HepG2 (cell line): Measurements from ENCODE around the gene SPATA46.
"Not testable (repeated sequence)": the region's sequence is repeated elsewhere in the genome, so short reads cannot be mapped to it uniquely, and the experiment has no call there.

Experiments
- CREB1 ChIP-seq, 2 experiments: fragments of 450-650 bp in 1 of 2; IDR thresholded peaks; 2 replicates each; pipeline ENCODE4 v1.6.1; 2016 to 2017; ENCODE audit warnings: control low read depth in 1 of 2, mild to moderate bottlenecking in 1 of 2, missing compliant biosample characterization in 1 of 2, missing genetic modification characterization in 1 of 2
- DR1 ChIP-seq: sonication (generic); formaldehyde crosslinking; IDR thresholded peaks from 2 replicates; pipeline ENCODE4 v1.8.0; 2021; ENCODE audit warnings: mild to moderate bottlenecking, missing genetic modification reagents, inconsistent platforms
- GZF1 ChIP-seq: sonication (generic); formaldehyde crosslinking; IDR thresholded peaks from 2 replicates; pipeline ENCODE4 v1.5.1; 2020; ENCODE audit warnings: mild to moderate bottlenecking, missing genetic modification reagents
- NKX3-1 ChIP-seq: sonication (generic); formaldehyde crosslinking; IDR thresholded peaks from 2 replicates; pipeline ENCODE4 v1.5.0; 2020; ENCODE audit warnings: missing genetic modification reagents
- NONO ChIP-seq, 2 experiments: fragments of 450-650 bp in 1 of 2; sonication (generic) in 1 of 2; formaldehyde crosslinking in 1 of 2; IDR thresholded peaks in 1 of 2; conservative IDR thresholded peaks in 1 of 2; 2 replicates each; pipeline versions ENCODE4 v1.6.1 to v1.8.0; 2017 to 2022; ENCODE audit warnings: mild to moderate bottlenecking in 1 of 2, missing genetic modification reagents in 1 of 2, moderate library complexity in 1 of 2
- ONECUT2 ChIP-seq: sonication (generic); formaldehyde crosslinking; IDR thresholded peaks from 2 replicates; pipeline ENCODE4 v1.4.0; 2020; ENCODE audit warnings: missing genetic modification reagents
- POLR2AphosphoS5 ChIP-seq: IDR thresholded peaks from 2 replicates; pipeline ENCODE4 v1.6.1; 2012; ENCODE audit warnings: low read depth, low read length
- RAD21 ChIP-seq: fragments of 450-650 bp; formaldehyde crosslinking; IDR thresholded peaks from 2 replicates; pipeline ENCODE4 v1.5.0; 2020; ENCODE audit warnings: mild to moderate bottlenecking
- ZBTB49 ChIP-seq: sonication (generic); formaldehyde crosslinking; IDR thresholded peaks from 2 replicates; pipeline ENCODE4 v1.4.0; 2020; ENCODE audit warnings: missing genetic modification reagents, borderline replicate concordance
- ZKSCAN8 ChIP-seq: IDR thresholded peaks from 2 replicates; pipeline ENCODE4 v1.6.1; 2016; ENCODE audit warnings: borderline replicate concordance, missing genetic modification reagents, missing compliant biosample characterization
- ZNF33B ChIP-seq: sonication (generic); formaldehyde crosslinking; IDR thresholded peaks from 2 replicates; pipeline ENCODE4 v1.5.1; 2020; ENCODE audit warnings: mild to moderate bottlenecking, missing genetic modification reagents
- ZNF513 ChIP-seq: sonication (generic); formaldehyde crosslinking; conservative IDR thresholded peaks from 2 replicates; pipeline ENCODE4 v1.5.0; 2020; ENCODE audit warnings: missing genetic modification reagents

GRCh38 chr1:162351874-162352273, 24.8 kb downstream of the SPATA46 start:
- TF ChIP-seq ZBTB49 (CRISPR knock-in tag); NONO (IDR thresholded peaks at IDR 0.05); NONO (CRISPR knock-in tag; conservative IDR thresholded peaks at IDR 0.05); NKX3-1 (CRISPR knock-in tag); GZF1 (CRISPR knock-in tag); DR1 (CRISPR knock-in tag); RAD21 (CRISPR knock-in tag); ONECUT2 (CRISPR knock-in tag); CREB1 (IDR thresholded peaks at IDR 0.05); CREB1 (CRISPR knock-in tag; IDR thresholded peaks at IDR 0.05); ZNF33B (CRISPR knock-in tag); ZNF513 (CRISPR knock-in tag); POLR2AphosphoS5; ZKSCAN8: not testable (repeated sequence)
